ENCODE data around the gene DSTN. TPM values are rescaled to one million over a fixed set of nuclear protein-coding genes. Genes with fewer than 3 reads are reported as not detected.

DSTN gene
- total RNA-seq, 1 experiment from 2014 or later, result 412 TPM

- Histone ChIP-seq H3K36me3 (ENCODE audit: control insufficient read depth, insufficient read depth, low read length) (0 out of 2 replicates have a peak, but pooled peaks cover 4% of the 10 kb centered on the region), H3K27ac (ENCODE audit: low read length) (peak overlapping the region; percentile 76; the same call in 1 of the 2 replicates), H3K27me3 (ENCODE audit: control insufficient read depth, insufficient read depth, low read length) (no peaks in the 10 kb centered on the region), H3K4me1 (ENCODE audit: control insufficient read depth, insufficient read depth, low read length) (peaks cover 51% of the 10 kb centered on the region), H3K4me3 (ENCODE audit: low read depth in 2 of 2, low read length in 2 of 2) (no peak overlapping the region), H3K9me3 (ENCODE audit: control insufficient read depth, insufficient read depth, low read depth, low read length) (no peaks in the 10 kb centered on the region)
- no TSS peak for BruUV-seq (replicated peaks)
- intact Hi-C loops (cut with micrococcal nuclease; ENCODE audit: unreplicated experiment) (no loop called here), in situ Hi-C loops (cut with HindIII; ENCODE audit: low pct_unique_long_range_greater_than_20kb, low sequenced_read_pairs) (no loop called here)
- TF ChIP-seq POLR2AphosphoS5 (IDR thresholded peaks at IDR 0.05; ENCODE audit: low read depth, low read length) (no peak), SIN3A (IDR thresholded peaks at IDR 0.05; ENCODE audit: borderline replicate concordance, insufficient read depth, low read depth, low read length) (no peak), TCF7L2 (IDR thresholded peaks at IDR 0.05; ENCODE audit: low read depth, low read length) (no peak), CTCF (IDR thresholded peaks at IDR 0.05) (no peak), REST (IDR thresholded peaks at IDR 0.05; ENCODE audit: insufficient read depth in 1 of 2, low read depth in 2 of 2, low read length in 1 of 2) (no peak)
- CTCF ChIA-PET, result interaction anchor here (0.6 kb wide), 1 partner anchor 234 kb away, joined by 3 read pairs; no protein-coding TSS in a partner anchor
- POLR2A ChIA-PET, result no interaction called here
- DNase-seq (ENCODE audit: low read depth, low spot score) (no peak), ATAC-seq (peak; percentile 55)
Observed at GRCh38 chr20:17651760-17652388, 82.0 kb downstream of the DSTN start.

- intact Hi-C loops (cut with micrococcal nuclease; ENCODE audit: unreplicated experiment), result no loop called here
- no peaks in the 10 kb centered on the region for H3K27me3 ChIP-seq (ENCODE audit: control insufficient read depth, insufficient read depth, low read length)
- POLR2A ChIA-PET, result no interaction called here
- no peak overlapping the region for H3K4me3 ChIP-seq (ENCODE audit: low read depth in 2 of 2, low read length in 2 of 2)
- CTCF ChIA-PET, result no interaction called here
- TF ChIP-seq SIN3A (IDR thresholded peaks at IDR 0.05; ENCODE audit: borderline replicate concordance, insufficient read depth, low read depth, low read length) (no peak), POLR2AphosphoS5 (IDR thresholded peaks at IDR 0.05; ENCODE audit: low read depth, low read length) (no peak), CTCF (IDR thresholded peaks at IDR 0.05) (no peak), TCF7L2 (IDR thresholded peaks at IDR 0.05; ENCODE audit: low read depth, low read length) (no peak), REST (IDR thresholded peaks at IDR 0.05; ENCODE audit: insufficient read depth in 1 of 2, low read depth in 2 of 2, low read length in 1 of 2) (no peak)
- in situ Hi-C loops (cut with HindIII; ENCODE audit: low pct_unique_long_range_greater_than_20kb, low sequenced_read_pairs), result no loop called here
- DNase-seq (ENCODE audit: low read depth, low spot score), result no peak
- H3K9me3 ChIP-seq (ENCODE audit: control insufficient read depth, insufficient read depth, low read depth, low read length), result no peaks in the 10 kb centered on the region
- H3K27ac ChIP-seq (ENCODE audit: low read length), result 0 out of 2 replicates have a peak overlapping the region, but pooled peaks have one; percentile 76
- 0 out of 2 replicates have a peak, but pooled peaks have one; percentile 6 for ATAC-seq
- H3K36me3 ChIP-seq (ENCODE audit: control insufficient read depth, insufficient read depth, low read length), result 0 out of 2 replicates have a peak, but pooled peaks cover 4% of the 10 kb centered on the region
- no TSS peak for BruUV-seq (replicated peaks)
- peaks cover 46% of the 10 kb centered on the region for H3K4me1 ChIP-seq (ENCODE audit: control insufficient read depth, insufficient read depth, low read length)
Observed at GRCh38 chr20:17652411-17652810, 82.5 kb downstream of the DSTN start.

Measured in Panc1 (cell line).